Sigmoid colon (tissue), 7 donors: ENCODE data around the gene COL5A1. TPM values are rescaled to one million over a fixed set of nuclear protein-coding genes. Genes with fewer than 3 reads are reported as not detected.

ENCODE experiments used
- DNase-seq: peaks from one replicate; pipeline ENCODE4 v3.0.0-alpha.2; 2019
- H3K27ac ChIP-seq, 4 donors: fragments of 200-600 bp; sonication (generic); one replicate each; pipeline ENCODE4 v1.5.1; 2016 to 2019; ENCODE audit warnings: mild to moderate bottlenecking in 1 of 4
- H3K27me3 ChIP-seq, 3 donors: fragments of 200-600 bp; sonication (generic); one replicate each; pipeline ENCODE4 v1.5.1; 2019; ENCODE audit warnings: mild to moderate bottlenecking in 1 of 3
- H3K36me3 ChIP-seq, 4 donors: fragments of 200-600 bp; sonication (generic); one replicate each; pipeline ENCODE4 v1.5.1; 2016 to 2019
- H3K4me1 ChIP-seq, 4 donors: fragments of 200-600 bp; sonication (generic); one replicate each; pipeline ENCODE4 v1.5.1; 2017 to 2019
- H3K4me3 ChIP-seq, 4 donors: fragments of 200-600 bp; sonication (generic); one replicate each; pipeline ENCODE4 v1.5.1; 2017 to 2019; ENCODE audit warnings: mild to moderate bottlenecking in 2 of 4, moderate library complexity in 1 of 4
- H3K9me3 ChIP-seq, 4 donors: fragments of 200-600 bp in 3 of 4; sonication (generic) in 3 of 4; one replicate each; pipeline versions ENCODE4 v1.5.1 to v1.6.1; 2013 to 2019
- EP300 ChIP-seq, 4 donors: sonication (generic); formaldehyde crosslinking; IDR thresholded peaks; one replicate each; pipeline ENCODE4 v1.6.1; 2017; ENCODE audit warnings: antibody characterized with exemption in 4 of 4
- POLR2A ChIP-seq, 2 donors: fragments of 450-650 bp; IDR thresholded peaks; one replicate each; pipeline ENCODE4 v1.6.1; 2016; ENCODE audit warnings: antibody characterized with exemption in 2 of 2, mild to moderate bottlenecking in 2 of 2, moderate library complexity in 2 of 2
- POLR2AphosphoS5 ChIP-seq, 4 donors: sonication (generic); formaldehyde crosslinking; IDR thresholded peaks; one replicate each; pipeline ENCODE4 v1.6.1; 2017; ENCODE audit warnings: antibody characterized with exemption in 4 of 4
- WGBS, 2 donors: extraction: QIAGEN DNeasy Blood & Tissue Kit; methylation state at CpG; one replicate each; pipeline ENCODE4 v1.1.7; 2013; 5-methylcytosine and 5-hydroxymethylcytosine counted together
- intact Hi-C: fragments of 100-400 bp; cut with DNase I; formaldehyde crosslinking; loops from one replicate; pipeline ENCODE4 v1.15.1; 2023
- polyA plus RNA-seq, 3 donors: library from polyadenylated mRNA; stranded (reverse); fragments of 200-250 nt; gene quantifications; one replicate each; pipeline ENCODE4 v1.2.3, GENCODE V29; 2013
- total RNA-seq, 4 donors: library from RNA; depleted of rRNA; stranded (reverse); fragments of >200 nt; gene quantifications; one replicate each; pipeline ENCODE4 v1.1.0, GENCODE V29; 2016
- TF ChIP-seq, protein P1 (sequence below), 4 experiments: fragments of 450-650 bp in 3 of 4; fragments of 200-600 bp in 1 of 4; IDR thresholded peaks; one replicate each; pipeline ENCODE4 v1.5.1; 2016 to 2019; ENCODE audit warnings: antibody characterized with exemption in 4 of 4, mild to moderate bottlenecking in 3 of 4, moderate library complexity in 2 of 4
- donor health status: healthy with polysubstance abuse.
- donor health status: Bipolar disorder and iron deficiency.
- donor health status: healthy.

The COL5A1 gene
- total and polyA plus RNA-seq, 7 donors = 4.2 to 168 (median 24.2) TPM

DNA sequence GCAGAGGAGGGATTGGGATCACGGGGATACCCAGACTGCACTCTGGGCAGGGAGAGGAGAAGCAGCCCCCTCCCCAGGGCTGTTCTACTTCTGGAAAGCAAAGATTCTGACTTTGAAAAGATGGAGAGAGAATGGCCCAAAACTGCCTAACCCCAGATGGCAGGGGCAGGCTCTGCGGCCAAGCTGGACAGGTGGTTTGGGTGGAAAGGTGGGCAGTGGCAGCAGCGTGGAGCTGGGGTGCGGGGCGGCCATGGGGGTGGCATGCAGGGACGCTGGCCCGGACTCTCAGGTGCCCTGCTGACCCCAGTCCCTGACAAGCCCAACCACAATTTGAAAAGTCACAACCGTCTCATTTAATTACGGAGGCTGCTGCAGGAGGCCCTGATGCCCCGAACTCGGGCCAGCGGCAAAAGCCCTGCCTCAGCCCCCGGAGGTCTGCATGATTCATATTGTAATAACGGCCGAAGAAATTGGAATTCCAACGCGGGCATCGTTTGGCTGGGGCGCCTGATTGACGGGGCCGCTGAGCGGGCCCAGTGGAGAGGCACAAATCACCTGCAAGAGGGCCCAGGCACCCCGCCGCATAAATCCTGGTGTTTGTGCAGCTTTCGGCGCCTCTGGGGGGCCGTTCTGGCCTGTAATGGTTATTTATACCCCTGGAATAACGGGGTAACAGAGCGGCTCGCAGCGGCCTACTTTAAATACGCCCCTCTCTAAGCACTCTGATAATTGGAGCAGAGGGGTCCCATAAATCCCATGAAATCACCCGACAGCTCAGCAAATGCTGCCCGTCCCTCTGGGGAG, 197.2 kb downstream of the COL5A1 start:
- Histone ChIP-seq H3K4me1 (no peaks in the 10 kb centered on the region), H3K27ac (no peak overlapping the region), H3K36me3 (peaks cover 14 to 98% (median 50%) of the 10 kb centered on the region in 4 donors), H3K27me3 (no peaks in the 10 kb centered on the region), H3K4me3 (no peak overlapping the region), H3K9me3 (no peaks in the 10 kb centered on the region)
- WGBS, 2 donors = 81 to 88% methylated on average over 34 of the region's 34 CpGs
- TF ChIP-seq, protein P1, sequence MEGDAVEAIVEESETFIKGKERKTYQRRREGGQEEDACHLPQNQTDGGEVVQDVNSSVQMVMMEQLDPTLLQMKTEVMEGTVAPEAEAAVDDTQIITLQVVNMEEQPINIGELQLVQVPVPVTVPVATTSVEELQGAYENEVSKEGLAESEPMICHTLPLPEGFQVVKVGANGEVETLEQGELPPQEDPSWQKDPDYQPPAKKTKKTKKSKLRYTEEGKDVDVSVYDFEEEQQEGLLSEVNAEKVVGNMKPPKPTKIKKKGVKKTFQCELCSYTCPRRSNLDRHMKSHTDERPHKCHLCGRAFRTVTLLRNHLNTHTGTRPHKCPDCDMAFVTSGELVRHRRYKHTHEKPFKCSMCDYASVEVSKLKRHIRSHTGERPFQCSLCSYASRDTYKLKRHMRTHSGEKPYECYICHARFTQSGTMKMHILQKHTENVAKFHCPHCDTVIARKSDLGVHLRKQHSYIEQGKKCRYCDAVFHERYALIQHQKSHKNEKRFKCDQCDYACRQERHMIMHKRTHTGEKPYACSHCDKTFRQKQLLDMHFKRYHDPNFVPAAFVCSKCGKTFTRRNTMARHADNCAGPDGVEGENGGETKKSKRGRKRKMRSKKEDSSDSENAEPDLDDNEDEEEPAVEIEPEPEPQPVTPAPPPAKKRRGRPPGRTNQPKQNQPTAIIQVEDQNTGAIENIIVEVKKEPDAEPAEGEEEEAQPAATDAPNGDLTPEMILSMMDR (IDR thresholded peaks at IDR 0.05) = no peak
- TF ChIP-seq EP300 (IDR thresholded peaks at IDR 0.05) = no peak
- intact Hi-C loops = no loop called here
- no peak for DNase-seq

- Histone ChIP-seq H3K4me1 (no peaks in the 10 kb centered on the region), H3K36me3 (peaks cover 15 to 98% (median 50%) of the 10 kb centered on the region in 4 donors)
Observed at GRCh38 chr9:134839455-134840125, 198.0 kb downstream of the COL5A1 start.

GRCh38 chr9:134840511-134840910, 198.9 kb downstream of the COL5A1 start:
- DNase-seq = no peak
- TF ChIP-seq EP300 (IDR thresholded peaks at IDR 0.05) (no peak), POLR2A (IDR thresholded peaks at IDR 0.05) (no peak), POLR2AphosphoS5 (IDR thresholded peaks at IDR 0.05) (no peak)
- TF ChIP-seq, protein P1 (IDR thresholded peaks at IDR 0.05) = no peak
- intact Hi-C loops = no loop called here
- Histone ChIP-seq H3K4me3 (no peak overlapping the region), H3K36me3 (peaks cover 15 to 98% (median 48%) of the 10 kb centered on the region in 4 donors), H3K4me1 (no peaks in the 10 kb centered on the region), H3K27me3 (no peaks in the 10 kb centered on the region), H3K9me3 (no peaks in the 10 kb centered on the region), H3K27ac (no peak overlapping the region)
- WGBS, 2 donors = 71 to 85% methylated on average over 12 of the region's 12 CpGs

More at GRCh38 chr9:134839455-134840125, 198.0 kb downstream of the COL5A1 start:
- no peak for DNase-seq
- Histone ChIP-seq H3K4me3 (no peak overlapping the region), H3K27me3 (no peaks in the 10 kb centered on the region), H3K9me3 (no peaks in the 10 kb centered on the region), H3K27ac (no peak overlapping the region)
- 80 to 93% methylated on average over 21 of the region's 21 CpGs for WGBS, 2 donors
- intact Hi-C loops = no loop called here
- TF ChIP-seq POLR2AphosphoS5 (IDR thresholded peaks at IDR 0.05) (no peak), POLR2A (IDR thresholded peaks at IDR 0.05) (no peak), EP300 (IDR thresholded peaks at IDR 0.05) (no peak)
- TF ChIP-seq, protein P1 (IDR thresholded peaks at IDR 0.05) = no peak

DNA sequence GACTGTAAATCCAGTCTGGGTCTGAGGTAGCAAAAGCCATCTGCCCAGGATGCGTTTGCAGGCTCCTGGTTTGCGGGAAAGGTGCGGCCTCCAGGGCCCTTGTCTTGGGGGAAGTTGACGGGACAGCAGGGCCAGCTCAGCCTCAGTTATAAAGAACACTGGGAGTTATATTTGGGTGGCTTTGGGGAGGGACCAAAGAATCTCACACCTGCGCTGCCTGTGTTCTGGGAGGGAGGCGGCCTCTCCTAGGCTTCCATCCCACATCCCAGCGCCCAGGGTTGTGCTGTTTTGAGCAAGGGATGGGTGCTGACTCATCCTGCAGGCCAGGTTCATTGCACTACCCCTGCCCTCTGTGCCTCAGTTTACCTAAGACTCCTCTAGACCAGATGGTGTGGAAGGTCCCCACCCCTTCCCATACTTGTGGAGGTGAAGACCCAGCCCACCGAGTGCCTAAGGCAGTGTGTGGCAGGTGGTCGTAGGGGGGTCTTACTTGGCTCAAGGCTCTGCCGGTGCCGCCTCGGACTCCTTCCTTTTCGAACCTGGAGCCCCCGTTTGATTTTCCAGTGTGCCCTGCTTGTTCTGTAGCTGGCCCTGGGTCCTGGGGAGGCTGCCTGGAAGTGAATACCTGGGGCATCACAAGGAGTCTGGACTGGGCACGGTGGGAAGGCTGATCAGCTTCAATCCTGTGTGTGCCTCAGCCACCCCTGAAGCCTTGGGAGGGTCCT, 199.7 kb downstream of the COL5A1 start:
- WGBS, 2 donors = 76 to 90% methylated on average over 15 of the region's 15 CpGs
- no peak overlapping the region for H3K27ac ChIP-seq
- no peaks in the 10 kb centered on the region for H3K9me3 ChIP-seq
- TF ChIP-seq, protein P1 (IDR thresholded peaks at IDR 0.05) = no peak
- TF ChIP-seq POLR2AphosphoS5 (IDR thresholded peaks at IDR 0.05) = no peak
- TF ChIP-seq EP300 (IDR thresholded peaks at IDR 0.05) = no peak
- TF ChIP-seq POLR2A (IDR thresholded peaks at IDR 0.05) = no peak
- no peak overlapping the region for H3K4me3 ChIP-seq
- intact Hi-C loops = no loop called here
- H3K4me1 ChIP-seq = no peaks in the 10 kb centered on the region
- no peak for DNase-seq
- H3K27me3 ChIP-seq = no peaks in the 10 kb centered on the region
- H3K36me3 ChIP-seq = peaks cover 15 to 93% (median 44%) of the 10 kb centered on the region in 4 donors
